GM12878 (cell line): ENCODE results near the gene MRPL12. TPM values are rescaled to one million over a fixed set of nuclear protein-coding genes. Genes with fewer than 3 reads are reported as not detected.

Experiments used
- ATAC-seq: fragments of 200-7000 bp; cut with Tn5 transposase; 3 replicates; pipeline ENCODE4 v1.9.1; 2020; ENCODE audit warnings: mild to moderate bottlenecking, moderate library complexity
- BruUV-seq: library from RNA; stranded (reverse); fragments of 400-500 nt; replicated peaks from 2 replicates; lab custom pipeline; 2021; lab: Mats Ljungman, UMichigan
- CTCF ChIA-PET: fragments of 300-600 bp; sonication (Branson Sonifier 250); formaldehyde crosslinking; extraction: SDS; loops from one replicate; lab custom pipeline; 2021; ENCODE audit warnings: inconsistent platforms; lab: Yijun Ruan, JAX
- POLR2A ChIA-PET: fragments of 350-600 bp; formaldehyde crosslinking; extraction: SDS; loops from one replicate; lab custom pipeline; 2021; ENCODE audit warnings: inconsistent platforms; lab: Charles Lee
- RAD21 ChIA-PET: fragments of 300-600 bp; sonication (Branson Sonifier 250); formaldehyde crosslinking; loops from one replicate; lab custom pipeline; 2023; ENCODE audit warnings: antibody characterized with exemption; ENCODE audit not compliant: unreplicated experiment; lab: Charles Lee
- SMC1A ChIA-PET: fragments of 300-600 bp; sonication (Branson Sonifier 250); formaldehyde crosslinking; loops from one replicate; lab custom pipeline; 2023; ENCODE audit not compliant: unreplicated experiment, uncharacterized antibody; lab: Charles Lee
- DNase-seq: peaks from one replicate; pipeline ENCODE4 v3.0.0-alpha.2; 2011; ENCODE audit warnings: low read depth, low spot score
- FAIRE-seq: peaks from 3 replicates; lab custom pipeline; 2011; peaks lifted over from hg19 to GRCh38; lab: Jason Lieb, UNC
- H2AFZ ChIP-seq: 2 replicates; pipeline ENCODE4 v1.6.0; 2011; ENCODE audit warnings: low read depth, low read length, control low read depth; ENCODE audit not compliant: control insufficient read depth
- H3K27ac ChIP-seq: 2 replicates; pipeline ENCODE4 v1.5.1; 2011; ENCODE audit warnings: control low read depth; ENCODE audit not compliant: control insufficient read depth, insufficient read depth
- H3K27me3 ChIP-seq, 2 experiments: replicated peaks in 1 of 2; 2 replicates each; pipeline versions ENCODE4 v1.6.0 to v1.6.1; 2011; ENCODE audit warnings: low read length in 1 of 2; ENCODE audit not compliant: control insufficient read depth in 2 of 2, insufficient read depth in 2 of 2
- H3K36me3 ChIP-seq, 2 experiments: 2 replicates each; pipeline ENCODE4 v1.5.1; 2011; ENCODE audit warnings: low read length in 1 of 2; ENCODE audit not compliant: control insufficient read depth in 2 of 2, insufficient read depth in 2 of 2
- H3K4me1 ChIP-seq: 2 replicates; pipeline ENCODE4 v1.6.1; 2011; ENCODE audit warnings: mild to moderate bottlenecking, low read length, moderate library complexity, mixed read lengths; ENCODE audit not compliant: control insufficient read depth, insufficient read depth
- H3K4me2 ChIP-seq: 2 replicates; pipeline ENCODE4 v1.6.0; 2011; ENCODE audit warnings: control low read depth; ENCODE audit not compliant: control insufficient read depth, insufficient read depth
- H3K4me3 ChIP-seq: fragments of 200-600 bp; sonication (generic); 2 replicates; pipeline ENCODE4 v1.5.1; 2016
- H3K79me2 ChIP-seq: 2 replicates; pipeline ENCODE4 v1.6.0; 2011; ENCODE audit warnings: low read length; ENCODE audit not compliant: control insufficient read depth, insufficient read depth
- H3K9ac ChIP-seq: 2 replicates; pipeline ENCODE4 v1.8.0; 2011; ENCODE audit warnings: low read length, control low read depth, mixed read lengths; ENCODE audit not compliant: control insufficient read depth, insufficient read depth
- H3K9me3 ChIP-seq: replicated peaks from 3 replicates; pipeline ENCODE4 v1.5.1; 2011; ENCODE audit warnings: mild to moderate bottlenecking, low read length; ENCODE audit not compliant: control insufficient read depth, insufficient read depth
- H4K20me1 ChIP-seq: 2 replicates; pipeline ENCODE4 v1.6.0; 2011; ENCODE audit not compliant: control insufficient read depth, insufficient read depth
- CHD2 ChIP-seq: IDR thresholded peaks from 2 replicates; pipeline ENCODE4 v1.6.1; 2011; ENCODE audit warnings: low read depth, low read length, improper control_type of control experiment, borderline replicate concordance
- E2F4 ChIP-seq: IDR thresholded peaks from 2 replicates; pipeline ENCODE4 v1.6.1; 2012; ENCODE audit warnings: low read depth, low read length, improper control_type of control experiment
- E2F8 ChIP-seq: fragments of 450-650 bp; IDR thresholded peaks from 2 replicates; pipeline ENCODE4 v1.6.1; 2018; ENCODE audit warnings: mild to moderate bottlenecking, low read depth, moderate library complexity; ENCODE audit not compliant: partially characterized antibody
- ELK1 ChIP-seq: IDR thresholded peaks from 2 replicates; pipeline ENCODE4 v1.6.1; 2012; ENCODE audit warnings: low read depth, low read length, improper control_type of control experiment
- HCFC1 ChIP-seq: fragments of 150-350 bp; IDR thresholded peaks from 2 replicates; pipeline ENCODE4 v1.6.1; 2014; ENCODE audit warnings: low read length
- RAD21 ChIP-seq: IDR thresholded peaks from 2 replicates; pipeline ENCODE4 v1.6.1; 2011; ENCODE audit warnings: mild to moderate bottlenecking, low read depth, low read length, moderate library complexity; ENCODE audit not compliant: insufficient read depth
- RAD51 ChIP-seq: fragments of 450-650 bp; IDR thresholded peaks from 2 replicates; pipeline ENCODE4 v1.6.1; 2016; ENCODE audit warnings: moderate library complexity, mild to moderate bottlenecking, inconsistent platforms
- SMAD1 ChIP-seq: fragments of 450-650 bp; IDR thresholded peaks from 2 replicates; pipeline ENCODE4 v1.6.1; 2018; ENCODE audit warnings: mild to moderate bottlenecking, low read depth; ENCODE audit not compliant: partially characterized antibody
- SREBF1 ChIP-seq: IDR thresholded peaks from 2 replicates; pipeline ENCODE4 v1.6.1; 2012; ENCODE audit warnings: mild to moderate bottlenecking, low read length
- WGBS: methylation state at CpG from one replicate; pipeline ENCODE4 v1.1.6; 2016; ENCODE audit warnings: low lambda C conversion rate; ENCODE audit not compliant: insufficient replicate concordance, insufficient coverage; ENCODE audit errors: missing lambda C conversion rate; 5-methylcytosine and 5-hydroxymethylcytosine counted together
- in situ Hi-C: fragments of 300-500 bp; cut with MboI; formaldehyde crosslinking; loops from 9 replicates; pipeline ENCODE4 v1.14.3; 2018; ENCODE audit warnings: mixed read lengths
- intact Hi-C: fragments of 100-400 bp; cut with micrococcal nuclease; formaldehyde crosslinking; loops from one replicate; pipeline ENCODE4 v1.14.2; 2022; ENCODE audit not compliant: unreplicated experiment
- polyA plus RNA-seq, 11 experiments: library from polyadenylated mRNA; depleted of rRNA in 4 of 11; unstranded in 6 of 11; stranded (reverse) in 5 of 11; fragments of >200 nt; fragmentation: Nextera tagmentation in 4 of 11; fragmentation: Illumina TruSeq in 1 of 11; extraction: Ambion mirVana in 4 of 11; extraction: Trizol in 1 of 11; gene quantifications; 1 replicate in 1 of 11; 2 replicates in 10 of 11; pipeline versions ENCODE4 v1.2.1 to v1.2.3, GENCODE V29; 2011 to 2016; ENCODE audit warnings: inconsistent platforms in 2 of 11, missing spikeins in 2 of 11, low read depth in 1 of 11
- total RNA-seq, 4 experiments: library from RNA; depleted of rRNA in 3 of 4; stranded (reverse); fragments of >200 nt in 3 of 4; fragmentation: Illumina TruSeq in 1 of 4; extraction: Trizol in 1 of 4; gene quantifications; 2 replicates each; pipeline versions ENCODE4 v1.2.1 to v1.2.3, GENCODE V29; 2013 to 2021

MRPL12 gene
- total and polyA plus RNA-seq, 10 of the 15 experiments (the other 5 are each of a cell fraction or from before 2014, with no cell fraction given), result 1.3 to 269 (median 117) TPM

GRCh38 chr17:81687770-81688541, 15.2 kb upstream of the MRPL12 start:
- FAIRE-seq (no peak), DNase-seq (no peak), ATAC-seq (no peak)
- in situ Hi-C loops (no loop called here), intact Hi-C loops (no loop called here)
- BruUV-seq, result no TSS peak
- POLR2A ChIA-PET, result no interaction called here
- Histone ChIP-seq H4K20me1 (peaks cover 8% of the 10 kb centered on the region), H3K36me3 (peaks cover 7 to 37% of the 10 kb centered on the region in 2 experiments; a peak in 3 of 4 replicates), H3K4me3 (no peak overlapping the region), H3K4me1 (peaks cover 11% of the 10 kb centered on the region), H3K79me2 (peaks cover 31% of the 10 kb centered on the region), H2AFZ (no peak overlapping the region), H3K9ac (no peak overlapping the region), H3K27ac (no peak overlapping the region), H3K9me3 (no peaks in the 10 kb centered on the region), H3K27me3 (no peaks in the 10 kb centered on the region), H3K4me2 (no peak overlapping the region)
- RAD21 ChIA-PET, result no interaction called here
- CTCF ChIA-PET, result no interaction called here
- SMC1A ChIA-PET, result no interaction called here
- WGBS, result 93% methylated on average over 41 of the region's 41 CpGs
- TF ChIP-seq CHD2, result no peak
- no peak for TF ChIP-seq ELK1
- TF ChIP-seq E2F4, result no peak
- no peak for TF ChIP-seq RAD21
- TF ChIP-seq SREBF1, result no peak
- no peak for TF ChIP-seq SMAD1
- TF ChIP-seq E2F8, result no peak
- TF ChIP-seq RAD51, result no peak
- TF ChIP-seq HCFC1, result no peak
